AG08395 (cell line): Measurements from ENCODE around the gene PYY.
"Not testable (repeated sequence)": the region's sequence is repeated elsewhere in the genome, so short reads cannot be mapped to it uniquely, and the experiment has no call there.

Experiments
- DNase-seq: peaks from one replicate; pipeline ENCODE4 v3.0.0; 2012; ENCODE audit warnings: mixed read lengths, low spot score

The PYY gene

DNA sequence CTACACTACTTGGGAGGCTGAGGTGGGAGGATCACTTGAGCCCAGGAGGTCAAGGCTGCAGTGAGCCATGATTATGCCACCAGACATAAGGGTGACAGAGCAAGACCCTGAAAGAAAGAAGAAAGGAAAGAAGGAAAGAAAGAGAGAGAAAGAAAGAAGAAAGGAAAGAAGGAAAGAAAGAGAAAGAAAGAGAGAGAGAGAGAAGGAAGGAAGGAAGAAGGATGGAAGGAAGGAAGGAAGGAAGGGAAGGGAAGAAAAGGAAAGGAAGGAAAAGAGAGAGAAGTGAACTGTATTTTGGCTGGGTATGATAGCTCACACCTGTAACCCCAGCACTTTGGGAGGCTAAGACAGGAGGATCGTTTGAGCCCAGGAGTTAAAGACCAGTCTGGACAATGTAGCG, 24.3 kb upstream of the PYY start:
- DNase-seq = no peak

DNA sequence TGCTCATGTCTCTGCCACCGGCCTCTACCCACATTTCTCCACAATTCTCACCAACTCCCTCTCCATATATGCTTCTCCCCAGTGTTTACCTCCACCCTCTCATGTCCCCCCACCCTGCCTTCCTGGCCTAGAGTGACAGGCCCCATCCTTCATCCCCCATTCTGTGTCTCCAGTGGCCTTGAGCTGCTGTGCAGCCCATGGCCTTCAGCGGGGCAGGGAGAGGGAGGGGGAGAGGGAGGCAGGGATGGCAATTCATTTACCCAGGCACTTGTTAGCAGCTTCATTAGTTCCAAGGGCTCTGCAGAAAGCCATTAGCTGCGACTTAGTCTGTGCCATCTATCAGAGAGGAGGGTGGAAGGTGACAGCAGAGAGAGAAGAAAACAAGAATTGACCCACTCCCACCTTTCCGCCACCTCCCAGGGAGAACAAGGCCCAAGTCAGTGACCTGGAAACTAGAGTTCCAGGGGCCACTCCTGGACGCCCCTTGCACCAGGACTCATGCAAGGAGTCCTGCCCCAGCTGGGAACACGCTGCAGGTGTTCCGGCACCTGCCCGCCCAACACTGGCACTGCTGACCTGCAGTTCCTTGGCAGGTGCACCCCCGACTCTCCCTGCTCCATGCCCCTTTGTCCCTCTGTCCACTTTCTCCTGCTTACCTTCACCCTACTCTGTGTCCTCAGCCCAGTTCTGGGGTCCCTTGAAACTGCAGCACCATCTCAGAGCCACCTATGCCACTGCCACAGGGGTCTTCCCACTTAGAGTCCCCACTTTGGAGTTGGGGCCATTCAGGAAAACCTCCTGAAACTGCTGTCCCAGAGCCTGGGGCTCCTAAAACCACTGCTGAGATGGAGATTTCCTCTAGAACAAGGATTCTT, 23.5 kb upstream of the PYY start:
- DNase-seq = no peak

DNA sequence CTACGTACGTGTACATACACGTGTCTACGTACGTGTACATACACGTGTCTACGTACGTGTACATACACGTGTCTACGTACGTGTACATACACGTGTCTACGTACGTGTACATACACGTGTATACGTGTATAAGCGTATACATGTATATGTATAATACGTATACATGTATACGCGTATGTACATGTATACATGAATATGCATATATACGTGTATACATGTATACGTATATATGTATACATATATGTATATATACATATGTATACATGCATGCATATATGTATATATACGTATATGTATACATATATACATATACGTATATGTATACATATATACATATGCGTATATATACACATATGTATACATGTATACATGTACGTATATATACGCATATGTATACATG, 22.2 kb upstream of the PYY start:
- no peak for DNase-seq

DNA sequence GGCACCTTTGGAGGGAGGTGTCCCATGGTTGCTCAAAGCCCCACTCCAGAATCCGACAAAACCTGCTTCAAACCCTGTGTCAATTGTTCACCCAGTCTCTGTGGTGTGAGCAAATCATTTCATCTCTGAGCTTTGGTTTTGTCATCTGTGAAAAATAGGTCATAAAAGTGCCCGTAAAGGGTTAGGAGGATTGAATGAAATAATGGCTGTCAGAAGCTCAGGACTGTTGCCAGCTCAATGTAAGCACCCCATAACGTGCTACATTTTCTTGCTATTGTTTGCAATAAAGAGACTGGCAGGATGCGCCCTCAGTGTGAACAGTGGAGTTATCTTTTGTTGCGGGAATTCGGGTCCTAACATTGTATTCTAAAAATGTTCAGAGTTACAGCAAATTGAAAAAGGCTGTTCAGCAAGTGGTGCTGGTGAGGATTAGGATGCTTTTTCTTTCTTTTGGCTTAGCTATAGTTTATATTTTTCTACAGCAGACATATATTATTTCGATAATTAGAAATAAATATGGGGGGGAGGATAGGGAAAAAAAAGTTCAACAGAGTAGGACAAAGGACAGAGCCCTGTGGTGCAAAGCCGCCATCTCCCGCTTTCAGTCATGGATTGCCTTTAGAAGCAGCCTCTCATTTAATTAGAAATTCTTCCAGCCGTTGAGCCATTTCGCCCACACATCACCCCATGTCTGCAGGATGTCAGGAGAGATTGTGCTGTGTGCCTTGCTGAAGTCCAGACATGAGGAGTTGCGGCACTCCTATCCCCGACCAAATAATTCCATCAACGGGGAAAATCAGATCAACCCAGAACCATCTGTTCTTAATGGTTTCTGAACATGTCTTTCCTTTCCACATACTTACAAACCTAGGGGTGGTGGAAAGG, 20.9 kb upstream of the PYY start:
- DNase-seq = no peak

DNA sequence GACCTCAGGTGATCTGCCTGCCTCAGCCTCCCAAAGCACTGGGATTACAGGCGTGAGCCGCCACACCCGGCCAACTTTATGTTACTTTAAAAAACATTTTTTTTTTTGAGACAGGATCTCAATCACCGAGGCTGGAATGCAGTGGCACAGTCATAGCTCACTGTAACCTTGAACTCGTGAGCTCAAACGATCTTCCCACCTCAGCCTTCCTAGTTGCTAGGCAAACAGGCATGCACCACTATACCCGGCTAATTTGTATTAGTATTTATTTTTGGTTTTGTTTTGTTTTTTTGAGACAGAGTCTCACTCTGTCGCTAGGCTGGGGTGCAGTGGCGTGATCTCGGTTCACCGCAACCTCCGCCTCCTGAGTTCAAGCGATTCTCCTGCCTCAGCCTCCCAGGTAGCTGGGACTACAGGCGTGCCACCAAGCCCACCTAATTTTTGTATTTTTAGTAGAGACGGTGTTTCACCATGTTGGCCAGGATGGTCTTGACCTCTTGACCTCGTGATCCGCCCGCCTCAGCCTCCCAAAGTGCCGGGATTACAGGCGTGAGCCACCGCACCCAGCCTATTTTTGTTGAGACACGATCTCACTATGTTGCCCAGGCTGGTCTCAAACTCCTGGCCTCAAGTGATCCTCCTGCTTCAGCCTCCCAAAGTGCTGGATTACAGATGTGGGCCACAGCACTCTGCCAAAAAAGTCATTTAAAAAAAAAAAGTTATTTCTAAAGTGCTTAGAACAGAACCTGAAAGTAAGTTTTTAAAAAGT, 18.9 kb upstream of the PYY start:
- not testable (repeated sequence) for DNase-seq

DNA sequence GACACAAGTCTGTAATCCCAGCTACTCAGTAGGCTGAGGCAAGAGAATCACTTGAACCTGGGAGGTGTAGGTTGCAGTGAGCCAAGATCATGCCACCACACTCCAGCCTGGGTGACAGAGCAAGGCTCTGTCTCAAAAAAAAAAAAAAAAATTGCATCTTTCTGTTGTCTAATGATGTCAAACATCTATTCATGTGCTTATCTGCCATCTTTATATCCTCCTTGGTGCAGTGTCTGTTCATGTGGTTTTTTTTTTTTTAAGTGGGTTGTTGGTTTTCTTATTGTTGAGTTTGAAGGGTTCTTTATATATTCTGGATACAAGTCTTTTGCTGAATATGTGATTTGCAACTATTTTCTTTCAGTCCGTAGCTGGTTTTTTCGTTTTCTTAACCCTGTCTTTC, 17.7 kb upstream of the PYY start:
- DNase-seq = not testable (repeated sequence)

DNA sequence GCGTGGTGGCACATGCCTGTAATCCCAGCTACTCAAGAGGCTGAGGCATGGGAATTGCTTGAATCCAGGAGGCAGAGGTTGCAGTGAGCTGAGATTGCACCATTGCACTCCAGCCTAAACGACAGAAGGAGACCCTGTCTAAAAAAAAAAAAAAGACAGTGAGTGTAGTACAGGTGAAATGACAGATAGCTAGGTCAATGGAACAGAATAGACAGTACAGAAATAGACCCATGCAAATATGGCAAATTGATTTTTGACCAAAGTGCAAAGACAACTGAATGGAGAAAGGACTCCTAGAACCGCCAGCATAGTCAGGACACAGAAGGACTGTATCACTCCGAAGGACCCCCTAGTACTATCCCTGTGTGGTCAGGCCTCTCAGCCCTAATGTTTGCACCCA, 16.6 kb upstream of the PYY start:
- DNase-seq = no peak

DNA sequence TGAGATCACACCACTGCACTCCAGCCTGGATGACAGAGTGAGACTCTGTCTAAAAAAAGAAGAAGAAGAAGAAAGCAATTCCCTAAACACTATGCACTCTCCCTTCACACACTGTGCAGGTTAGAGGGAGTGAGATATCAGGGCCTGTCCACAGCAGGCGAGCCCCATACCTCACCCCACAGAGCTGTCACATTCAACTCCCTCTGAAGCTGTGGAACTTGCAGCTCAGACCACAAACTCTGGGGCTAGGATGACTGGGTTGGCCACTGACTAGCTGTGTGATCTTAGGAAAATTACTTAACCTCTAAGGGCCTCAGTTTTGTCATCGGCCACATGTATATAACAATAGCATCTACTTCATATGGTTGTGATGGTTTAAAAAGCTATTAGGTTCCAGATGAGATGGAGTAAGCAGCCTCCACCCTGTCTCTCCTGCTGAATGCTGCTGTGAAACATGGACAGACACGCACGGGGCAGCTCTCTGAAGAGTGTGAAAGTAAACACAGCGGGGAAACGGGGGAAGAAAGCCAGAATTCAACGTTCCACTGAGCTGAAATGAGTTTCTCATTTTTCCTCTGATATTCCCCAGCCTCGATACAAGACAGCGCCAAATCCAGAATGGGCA, 13.6 kb upstream of the PYY start:
- DNase-seq = no peak

DNA sequence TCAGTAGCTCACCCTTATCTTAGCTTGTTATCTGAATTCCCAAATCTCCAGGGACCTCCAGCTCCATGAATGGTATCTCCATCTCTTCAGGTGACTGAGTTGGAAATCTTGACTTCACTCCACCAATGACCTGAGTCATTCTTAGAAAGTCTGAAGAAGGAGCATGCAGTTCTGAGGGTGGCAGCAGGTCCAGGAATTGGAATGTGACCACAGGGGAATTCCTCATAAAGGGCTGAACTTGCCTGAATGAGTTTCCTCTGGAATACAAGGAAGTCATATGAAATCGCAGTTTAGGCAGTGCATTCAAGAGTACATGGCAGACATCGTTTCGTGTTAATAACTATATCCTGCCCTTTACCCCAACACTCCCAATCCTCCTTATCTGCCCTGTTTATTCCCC, 12.5 kb upstream of the PYY start:
- no peak for DNase-seq

DNA sequence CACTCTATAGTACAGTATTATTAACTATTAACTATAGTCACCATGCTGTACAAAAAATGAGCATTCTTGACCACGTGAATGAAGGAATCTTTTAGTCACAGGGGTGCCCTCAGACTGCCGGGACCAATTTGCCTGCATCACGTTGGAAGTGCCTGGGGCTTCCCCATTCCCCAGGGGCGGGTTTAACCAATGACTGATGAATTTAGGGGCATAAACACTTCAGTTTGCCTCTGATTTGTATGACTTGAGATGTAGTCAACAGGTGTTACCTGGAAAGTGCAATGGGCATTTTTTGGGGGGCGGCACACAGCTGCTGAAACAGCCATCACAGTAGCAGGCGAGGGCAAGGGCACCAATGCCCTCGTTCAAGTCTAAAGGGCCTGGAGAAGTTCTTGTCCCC, 8.7 kb upstream of the PYY start:
- no peak for DNase-seq

DNA sequence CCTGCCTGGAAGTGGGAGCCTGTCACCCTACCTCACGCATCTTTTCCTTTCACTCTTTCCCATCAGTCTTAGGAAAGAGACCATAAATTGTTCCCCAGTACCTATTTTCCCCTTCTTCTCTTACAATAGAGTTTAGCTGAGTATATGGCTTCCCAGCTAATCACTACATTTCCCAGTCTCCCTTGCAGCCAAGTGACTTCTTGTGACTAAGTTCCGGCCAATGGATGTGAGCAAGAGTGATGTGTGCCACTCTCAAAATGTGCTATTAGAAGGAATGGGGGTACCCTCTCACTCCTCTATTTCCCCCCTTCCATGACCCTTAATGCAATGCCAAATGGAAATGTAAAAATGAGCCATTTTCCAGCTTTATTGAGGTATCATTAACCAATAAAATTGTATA, 8.2 kb upstream of the PYY start:
- no peak for DNase-seq

DNA sequence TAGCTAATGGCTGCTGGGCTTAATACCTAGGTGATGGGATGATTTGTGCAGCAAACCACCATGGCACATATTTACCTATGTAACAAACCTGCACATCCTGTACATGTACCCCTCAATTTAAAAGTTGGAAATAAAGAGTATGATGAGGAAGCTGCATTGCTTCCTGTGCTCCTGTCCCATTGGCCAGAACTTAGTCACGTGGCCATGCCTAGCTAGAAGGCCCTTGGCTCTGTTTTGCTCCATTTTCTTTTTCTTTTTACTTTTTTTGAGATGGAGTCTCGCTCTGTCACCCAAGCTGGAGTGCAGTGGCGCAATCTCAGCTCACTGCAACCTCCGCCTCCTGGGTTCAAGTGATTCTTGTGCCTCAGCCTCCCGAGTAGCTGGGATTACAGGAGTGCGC, 7.6 kb upstream of the PYY start:
- DNase-seq = not testable (repeated sequence)

DNA sequence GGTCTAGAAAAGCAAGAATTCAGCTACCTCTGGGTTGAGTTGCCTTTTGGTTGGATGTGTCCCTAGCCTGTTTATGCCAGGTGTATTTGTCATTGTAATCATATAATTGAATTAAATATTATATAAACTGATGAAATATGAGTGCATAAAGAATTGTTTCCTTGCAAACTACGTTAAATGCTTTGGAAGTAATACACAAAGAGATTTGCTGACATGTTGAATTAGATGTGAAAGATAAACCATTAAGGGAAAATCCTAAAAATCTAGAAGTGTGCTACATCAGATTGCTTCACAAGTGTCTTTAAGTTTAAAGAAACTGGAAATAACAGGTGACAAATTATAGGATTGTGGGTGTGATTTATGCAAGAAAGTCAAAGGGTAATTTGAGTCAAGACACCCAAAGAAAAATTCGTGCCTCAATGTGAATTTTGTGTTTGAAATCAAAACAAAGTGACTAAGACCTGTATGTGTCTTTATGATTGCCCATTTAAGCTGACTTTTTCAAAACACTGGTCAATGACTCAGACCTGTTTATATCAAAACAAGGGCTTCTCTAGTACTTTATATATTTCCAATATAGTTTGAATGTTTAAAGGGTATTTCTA, 5.1 kb upstream of the PYY start:
- no peak for DNase-seq

DNA sequence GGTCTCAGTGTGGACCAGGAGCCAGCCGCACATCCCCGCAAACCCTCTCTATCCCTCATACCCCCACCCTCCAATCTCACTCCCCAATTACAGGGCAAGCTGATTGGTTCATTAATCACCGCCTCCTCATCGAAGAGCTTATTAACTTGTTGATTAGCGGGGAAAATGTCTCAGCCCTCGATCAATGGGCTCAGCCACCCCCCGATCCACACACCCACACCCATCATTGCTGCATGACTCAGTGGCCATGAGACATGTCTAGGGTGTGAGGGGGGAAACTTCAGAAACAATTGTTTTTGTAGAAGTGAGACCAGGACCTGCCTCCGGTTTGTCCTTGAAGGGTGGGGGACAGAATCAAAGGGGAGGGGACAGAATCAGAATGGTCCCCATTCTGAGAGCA, 2.5 kb upstream of the PYY start:
- DNase-seq = no peak

DNA sequence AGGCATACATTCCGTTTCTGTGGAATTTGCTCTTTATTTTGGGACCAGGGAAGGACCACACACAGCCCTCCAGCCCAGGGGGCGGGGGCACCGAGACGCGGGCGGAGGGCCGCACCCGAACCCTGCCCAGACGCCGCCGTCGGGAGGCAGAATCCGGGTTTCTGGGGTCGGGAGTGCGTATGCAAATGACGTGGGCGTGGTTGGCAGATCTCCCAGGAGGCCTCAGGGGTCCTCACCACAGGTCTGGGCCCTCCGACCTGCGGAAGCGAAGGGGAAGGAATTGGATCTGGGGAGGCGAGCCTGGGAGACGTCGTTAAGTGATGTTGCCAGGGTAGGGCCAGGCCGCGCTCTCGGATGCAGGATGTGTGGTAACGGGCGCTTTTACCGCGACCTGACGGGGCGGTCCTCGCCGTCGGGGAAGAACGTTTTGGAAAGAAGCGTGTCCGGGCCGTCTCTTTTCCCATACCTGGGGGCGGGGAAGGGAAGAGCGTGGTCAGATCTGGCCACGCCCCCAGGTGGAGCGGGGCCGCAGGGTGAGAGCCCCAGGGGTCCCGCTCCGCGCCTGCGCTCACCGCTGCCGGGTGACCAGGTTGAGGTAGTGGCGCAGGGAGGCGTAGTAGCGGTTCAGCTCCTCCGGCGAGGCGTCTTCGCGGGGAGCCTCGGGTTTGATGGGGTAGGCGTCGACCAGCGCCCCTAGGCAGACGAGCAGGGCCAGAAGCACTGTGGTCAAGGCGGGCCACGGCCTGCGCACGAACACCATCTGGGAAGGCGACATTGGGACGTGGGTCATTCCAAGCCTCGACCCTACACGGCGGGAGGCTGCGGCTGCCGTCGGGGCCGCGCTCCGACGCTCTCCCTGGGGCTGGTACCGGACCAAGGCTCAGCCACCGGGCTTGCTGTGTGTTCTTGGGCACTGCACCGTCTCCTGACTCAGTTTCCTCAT, 745 bp downstream of the PYY start:
- no peak for DNase-seq

DNA sequence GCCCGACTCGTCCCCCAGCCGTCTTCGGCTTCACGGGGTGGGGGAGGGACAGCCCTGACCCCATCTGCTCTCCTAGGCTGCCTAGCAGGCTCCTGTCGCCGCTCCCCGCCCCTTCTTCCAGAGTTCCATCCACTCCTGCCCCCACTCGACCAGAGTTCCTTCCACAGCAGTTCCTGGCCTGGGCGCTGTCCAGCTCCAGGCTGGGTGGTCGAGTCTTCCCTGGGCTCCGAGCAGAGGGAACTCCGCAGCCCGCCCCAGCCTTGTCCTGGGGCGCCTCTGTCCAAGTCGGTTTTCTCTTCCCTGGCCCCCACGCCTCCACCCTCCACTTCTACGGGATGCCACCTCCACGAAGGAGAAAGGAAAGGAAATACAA, 1.4 kb downstream of the PYY start:
- DNase-seq = no peak

DNA sequence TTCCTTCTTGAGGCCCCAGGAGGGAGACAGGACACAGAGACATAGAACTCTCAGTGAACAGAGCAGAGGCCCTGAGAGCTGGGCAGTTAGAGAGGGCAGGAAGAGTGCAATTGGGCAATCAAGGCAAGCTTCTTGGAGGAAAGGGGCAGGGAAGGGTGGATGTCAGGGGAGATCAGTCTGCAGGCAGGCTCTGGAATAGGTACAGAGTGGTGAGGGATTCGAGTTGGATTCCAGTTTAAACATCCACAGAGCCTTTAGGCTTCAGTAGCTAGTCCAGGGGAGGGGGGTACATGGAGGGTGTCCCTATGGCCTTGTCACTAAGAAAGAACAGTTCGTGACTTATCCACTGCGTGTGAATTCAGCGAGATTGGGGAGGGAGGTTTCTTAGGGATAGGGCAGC, 2.0 kb downstream of the PYY start:
- no peak for DNase-seq

DNA sequence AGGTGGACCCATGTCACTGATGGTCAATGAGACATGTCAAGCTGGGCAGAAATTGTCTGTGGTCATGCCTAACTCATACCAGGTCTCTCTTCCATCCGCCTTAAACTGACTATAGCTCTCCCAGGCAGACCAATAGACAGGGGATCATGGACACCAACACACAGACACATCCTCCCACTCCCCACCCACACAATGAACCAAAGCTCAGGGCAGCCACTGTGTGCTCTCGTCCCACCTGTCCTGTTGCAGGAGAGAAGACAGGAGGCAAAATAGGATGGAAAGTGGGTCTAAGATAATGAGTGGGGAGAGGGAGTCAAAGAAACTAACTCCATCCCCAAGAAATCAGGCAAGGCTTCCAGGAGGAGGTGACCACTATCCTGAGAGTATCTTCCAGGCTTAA, 3.2 kb downstream of the PYY start:
- DNase-seq = no peak

DNA sequence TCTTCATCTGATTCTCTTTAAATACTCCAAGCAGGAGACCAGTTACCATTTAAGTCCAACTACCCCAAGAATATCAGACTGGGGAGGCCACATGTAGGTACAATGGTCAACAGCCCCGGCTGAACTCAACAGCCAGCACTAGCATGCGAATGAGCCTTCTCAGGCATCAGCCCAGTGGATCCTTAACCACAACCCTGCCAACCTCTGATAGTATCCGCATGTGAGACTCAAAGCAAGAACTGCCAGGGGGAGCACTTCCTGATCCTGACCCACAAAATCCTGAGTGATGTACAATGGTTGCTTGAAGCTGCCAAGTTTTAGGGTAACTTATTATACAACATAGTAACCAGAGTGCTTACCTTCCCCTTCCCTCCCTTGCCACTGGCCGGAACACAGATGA, 4.0 kb downstream of the PYY start:
- no peak for DNase-seq

DNA sequence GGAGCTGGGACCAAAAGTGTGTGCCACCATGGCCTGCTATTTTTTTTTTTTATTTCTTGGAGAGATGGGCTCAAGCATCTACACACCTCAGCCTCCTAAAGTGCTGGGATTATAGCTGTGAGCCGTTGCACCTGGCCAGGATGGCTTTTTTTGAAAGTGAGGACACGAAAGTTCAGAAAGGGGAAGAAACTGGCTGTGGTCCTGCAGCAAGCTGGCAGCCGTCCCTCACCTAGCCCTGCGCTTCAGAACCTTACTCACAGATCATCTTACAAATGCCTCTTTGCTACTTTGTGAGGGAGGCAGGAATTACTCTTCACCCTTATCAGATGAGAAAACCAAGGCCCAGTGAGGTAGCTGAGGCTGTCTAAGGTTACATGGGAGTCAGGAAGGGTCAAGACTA, 7.0 kb downstream of the PYY start:
- DNase-seq = no peak
